ENCODE results near the gene WRNIP1.
"Not testable (repeated sequence)": the region's sequence is repeated elsewhere in the genome, so short reads cannot be mapped to it uniquely, and the experiment has no call there.

WRNIP1 gene

DNA sequence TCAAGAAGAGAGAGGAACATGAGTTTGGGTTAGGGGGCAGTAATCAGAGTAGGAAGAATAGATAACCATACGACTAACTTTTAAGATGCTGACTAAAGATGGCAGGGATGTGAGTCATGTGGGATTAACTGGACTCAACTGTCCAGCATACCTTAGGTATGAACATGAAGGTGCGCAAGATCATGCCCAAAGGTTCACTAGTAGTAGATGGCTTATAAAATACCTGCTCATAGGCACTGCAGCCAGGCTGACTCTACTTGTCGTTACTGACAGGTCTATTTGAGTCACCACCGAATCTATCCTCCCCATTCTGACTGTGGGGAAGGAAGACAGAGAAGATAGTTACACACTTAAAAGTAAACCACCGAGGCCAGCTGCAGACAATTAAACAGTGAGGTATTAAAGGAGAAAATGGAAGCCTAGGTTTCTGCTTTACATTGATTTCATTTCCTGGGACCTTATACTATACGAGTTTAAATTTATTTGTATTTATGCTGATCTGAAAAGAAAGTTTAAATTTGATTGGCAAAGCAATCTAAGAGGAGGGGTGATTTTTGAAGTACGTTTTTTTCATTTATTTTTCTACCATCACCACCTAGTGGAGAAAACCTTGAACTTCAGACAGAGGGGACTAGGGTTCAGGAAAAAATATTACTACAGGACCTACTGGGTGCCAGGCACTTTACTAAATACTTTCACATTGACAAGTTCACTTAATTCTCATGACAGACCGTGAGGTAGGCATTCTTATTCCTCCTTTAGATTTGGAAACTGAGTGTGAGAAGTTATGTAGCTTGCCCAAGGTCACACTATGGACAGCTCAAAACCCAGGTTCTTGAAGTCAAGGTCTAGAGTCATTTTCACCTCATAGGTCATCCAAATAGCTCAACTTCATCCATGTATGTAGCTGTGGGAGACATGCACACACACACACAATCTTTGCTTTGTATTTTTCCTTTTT is 4.0 kb upstream of the WRNIP1 start:
- DNase-seq (ENCODE audit: low read depth, low spot score): no peak

GRCh38 chr6:2762868-2763267 is 2.3 kb upstream of the WRNIP1 start:
- not testable (repeated sequence) for DNase-seq (ENCODE audit: low read depth, low spot score)

- no peak for DNase-seq (ENCODE audit: low read depth, low spot score)
Observed at GRCh38 chr6:2763345-2763841, 1.8 kb upstream of the WRNIP1 start.

GRCh38 chr6:2763876-2764540 is 1.2 kb upstream of the WRNIP1 start:
- no peak for DNase-seq (ENCODE audit: low read depth, low spot score)

DNA sequence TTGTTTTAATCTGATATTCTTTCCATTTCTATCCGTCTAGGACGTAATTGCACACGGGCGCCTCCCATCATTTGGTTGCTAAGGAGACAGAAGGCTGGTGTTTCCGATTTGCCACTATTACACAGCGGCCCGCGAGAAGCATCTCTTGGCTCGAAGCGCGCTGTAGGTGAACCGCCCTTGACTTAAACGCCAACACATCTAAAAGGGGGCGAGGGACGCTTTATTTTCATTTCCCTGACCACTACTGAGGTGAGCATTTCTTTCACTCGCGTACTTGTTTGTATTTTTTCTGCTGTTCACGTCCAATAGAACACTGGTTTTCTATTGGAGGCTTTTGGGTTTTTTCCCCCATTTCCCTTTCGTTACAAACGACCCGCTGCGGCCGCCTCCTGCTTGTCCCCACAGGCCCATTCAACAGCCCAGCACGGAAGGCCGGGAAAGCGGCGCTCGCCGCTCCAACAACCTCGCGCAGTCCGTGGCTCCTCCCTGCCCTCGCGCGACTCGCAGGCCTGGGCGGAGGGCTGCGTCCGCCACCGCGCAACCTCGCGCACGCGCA is 505 bp upstream of the WRNIP1 start:
- no peak for DNase-seq (ENCODE audit: low read depth, low spot score)

DNA sequence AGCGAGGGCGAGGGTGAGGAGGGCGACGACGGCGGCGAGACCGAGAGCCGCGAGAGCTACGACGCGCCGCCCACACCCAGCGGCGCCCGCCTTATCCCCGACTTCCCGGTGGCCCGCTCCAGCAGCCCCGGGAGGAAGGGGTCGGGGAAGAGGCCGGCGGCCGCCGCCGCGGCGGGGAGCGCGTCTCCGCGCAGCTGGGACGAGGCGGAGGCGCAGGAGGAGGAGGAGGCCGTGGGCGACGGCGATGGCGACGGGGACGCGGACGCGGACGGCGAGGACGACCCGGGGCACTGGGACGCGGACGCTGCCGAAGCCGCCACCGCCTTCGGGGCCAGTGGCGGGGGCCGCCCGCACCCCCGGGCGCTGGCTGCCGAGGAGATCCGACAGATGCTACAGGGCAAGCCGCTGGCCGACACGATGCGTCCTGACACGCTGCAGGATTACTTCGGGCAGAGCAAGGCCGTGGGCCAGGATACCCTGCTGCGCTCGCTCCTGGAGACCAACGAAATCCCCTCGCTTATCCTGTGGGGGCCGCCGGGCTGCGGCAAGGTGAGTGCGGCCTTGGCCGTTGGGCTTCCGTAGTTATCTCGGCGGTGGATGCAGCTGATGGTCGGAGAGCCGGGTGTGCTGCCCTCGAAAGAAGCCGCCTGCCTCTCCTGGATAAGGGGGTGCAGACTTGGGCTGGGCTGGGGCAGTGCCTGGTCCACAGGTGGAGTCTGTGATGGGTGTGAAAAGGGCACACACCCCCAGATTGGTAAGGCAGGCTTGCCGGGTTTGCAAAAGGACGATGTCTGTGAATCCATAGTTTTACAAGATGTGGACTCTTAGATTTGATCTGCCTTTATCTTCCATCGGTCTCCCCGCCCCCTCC is 938 bp downstream of the WRNIP1 start:
- no peak for DNase-seq (ENCODE audit: low read depth, low spot score)

GRCh38 chr6:2766767-2767656 is 1.8 kb downstream of the WRNIP1 start:
- DNase-seq (ENCODE audit: low read depth, low spot score): no peak

GRCh38 chr6:2767657-2768524 is 2.7 kb downstream of the WRNIP1 start:
- no peak for DNase-seq (ENCODE audit: low read depth, low spot score)

- DNase-seq (ENCODE audit: low read depth, low spot score): no peak
Observed at GRCh38 chr6:2768696-2769095, 3.5 kb downstream of the WRNIP1 start.

DNA sequence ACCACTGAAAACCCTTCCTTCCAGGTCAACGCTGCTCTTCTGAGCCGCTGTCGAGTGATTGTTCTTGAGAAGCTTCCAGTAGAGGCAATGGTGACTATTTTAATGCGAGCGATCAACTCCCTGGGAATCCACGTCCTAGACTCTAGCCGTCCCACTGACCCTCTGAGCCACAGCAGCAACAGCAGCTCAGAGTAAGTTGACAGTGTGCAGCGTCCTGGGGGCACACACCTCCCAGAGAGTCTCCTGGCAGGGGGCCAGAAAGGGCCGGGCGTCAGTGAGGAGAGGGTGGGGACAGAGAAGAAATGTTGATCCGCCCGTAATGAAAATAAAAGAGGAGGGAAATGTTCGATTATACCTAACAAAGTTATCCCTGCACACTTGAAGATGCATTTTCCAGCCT is 5.0 kb downstream of the WRNIP1 start:
- DNase-seq (ENCODE audit: low read depth, low spot score): no peak

- DNase-seq (ENCODE audit: low read depth, low spot score): no peak
Observed at GRCh38 chr6:2771079-2771478, 5.9 kb downstream of the WRNIP1 start.

- DNase-seq (ENCODE audit: low read depth, low spot score): no peak
Observed at GRCh38 chr6:2772840-2773239, 7.6 kb downstream of the WRNIP1 start.

GRCh38 chr6:2773449-2773848 is 8.3 kb downstream of the WRNIP1 start:
- DNase-seq (ENCODE audit: low read depth, low spot score): no peak

GRCh38 chr6:2775003-2775402 is 9.8 kb downstream of the WRNIP1 start:
- DNase-seq (ENCODE audit: low read depth, low spot score): no peak

- DNase-seq (ENCODE audit: low read depth, low spot score): no peak
Observed at GRCh38 chr6:2777249-2777648, 12.1 kb downstream of the WRNIP1 start.

DNA sequence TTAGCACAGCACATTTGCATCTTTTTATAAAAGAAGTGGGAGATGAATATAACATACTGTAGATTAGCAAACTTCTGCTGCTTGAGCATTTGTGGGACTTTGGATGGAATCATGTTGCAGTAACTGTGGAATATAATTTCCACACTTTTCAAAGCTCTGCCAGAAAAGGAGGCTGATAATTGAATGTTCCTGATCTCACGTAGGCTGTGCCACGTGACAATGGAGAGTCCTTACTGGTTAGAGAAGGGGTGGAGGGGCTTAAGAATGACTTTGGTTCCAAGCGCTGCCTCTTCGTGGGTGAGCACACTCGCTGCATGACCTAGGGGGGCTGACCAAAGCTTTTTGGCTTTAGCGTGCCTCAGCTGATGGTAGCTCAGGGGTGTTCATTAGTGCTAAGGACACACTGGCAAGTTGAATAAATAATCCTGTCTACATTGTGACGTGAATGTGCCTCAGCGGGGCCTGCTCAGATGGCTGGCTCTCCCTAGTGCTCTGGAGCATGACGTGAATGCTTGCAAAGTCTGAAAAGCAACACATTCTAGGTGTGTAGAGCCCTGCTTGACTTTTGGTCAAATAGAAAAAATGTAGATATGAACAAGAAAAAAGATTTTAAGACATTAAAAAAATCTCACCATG is 15.0 kb downstream of the WRNIP1 start:
- DNase-seq (ENCODE audit: low read depth, low spot score): no peak

- no peak for DNase-seq (ENCODE audit: low read depth, low spot score)
Observed at GRCh38 chr6:2781685-2782355, 16.6 kb downstream of the WRNIP1 start.

DNA sequence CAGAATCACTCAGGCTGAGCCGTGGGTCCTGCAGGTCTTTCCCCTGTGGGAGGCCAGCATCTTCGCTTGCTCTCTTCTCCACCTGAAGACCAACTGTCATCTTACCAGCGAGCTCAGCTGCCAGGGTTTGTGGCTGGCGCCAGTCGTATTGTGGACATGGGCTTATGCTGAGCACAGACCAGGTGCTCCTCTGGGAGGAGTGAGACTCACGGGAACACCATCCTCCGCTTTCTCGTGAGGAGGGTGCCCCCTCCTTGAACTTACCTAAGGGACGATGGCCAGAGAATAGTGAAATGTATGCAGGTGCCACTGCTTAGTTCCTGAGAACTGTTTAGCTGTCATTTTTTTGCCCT is 17.1 kb downstream of the WRNIP1 start:
- no peak for DNase-seq (ENCODE audit: low read depth, low spot score)

DNA sequence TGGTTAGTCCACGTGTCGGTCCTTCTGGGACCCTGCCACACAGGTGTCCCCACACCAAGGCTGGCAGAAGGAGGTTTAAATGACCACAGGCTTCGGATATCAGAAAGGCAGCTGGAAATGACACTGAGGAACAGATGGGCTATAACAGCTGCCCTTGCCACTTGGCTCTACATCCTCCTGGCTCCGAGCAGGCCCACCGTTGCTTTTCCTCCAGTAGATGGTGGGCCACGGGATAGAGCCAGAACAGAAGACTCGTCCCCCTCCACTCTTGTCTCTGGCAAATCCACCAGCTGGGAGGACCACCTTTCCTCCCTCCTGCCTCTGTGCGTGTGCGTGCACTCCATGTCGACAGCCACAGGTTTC is 17.6 kb downstream of the WRNIP1 start:
- DNase-seq (ENCODE audit: low read depth, low spot score): no peak

Data from iPS DF 19.7 (cell line).